Transverse colon (tissue), 4 donors: ENCODE measurements around the gene TM2D1.

Source experiments
- POLR2A ChIP-seq: fragments of 450-650 bp; IDR thresholded peaks from one replicate; pipeline ENCODE4 v1.6.1; 2016; ENCODE audit warnings: antibody characterized with exemption, mild to moderate bottlenecking, moderate library complexity
- POLR2AphosphoS5 ChIP-seq, 3 donors: sonication (generic); formaldehyde crosslinking; IDR thresholded peaks; one replicate each; pipeline ENCODE4 v1.6.1; 2016; ENCODE audit warnings: antibody characterized with exemption in 3 of 3
- TF ChIP-seq, protein P1 (sequence below), 5 experiments: fragments of 200-600 bp in 3 of 5; fragments of 450-650 bp in 2 of 5; sonication (generic) in 3 of 5; IDR thresholded peaks; 1 replicate in 2 of 5; 2 replicates in 3 of 5; pipeline ENCODE4 v1.5.1; 2016 to 2017; ENCODE audit warnings: antibody characterized with exemption in 5 of 5, inconsistent platforms in 3 of 5, mild to moderate bottlenecking in 2 of 5, moderate library complexity in 1 of 5

DNA sequence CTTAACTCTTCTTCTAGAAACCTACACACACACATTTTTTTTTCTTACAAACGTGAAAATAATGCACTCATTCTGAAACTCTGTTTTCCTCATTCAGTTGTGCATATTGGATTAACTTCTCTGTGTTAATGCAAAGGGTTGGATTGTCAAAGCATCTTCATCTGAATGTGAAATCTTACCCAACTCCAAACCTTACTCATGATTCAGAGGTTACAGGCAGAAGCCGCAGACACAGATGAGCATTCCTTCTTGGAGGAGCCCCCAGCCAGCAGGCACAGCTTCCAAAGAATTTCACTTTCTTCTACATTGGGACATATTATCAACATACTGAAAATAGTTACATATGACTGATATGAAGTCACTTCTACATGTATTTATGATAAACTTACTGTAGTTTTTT, 33.0 kb upstream of the TM2D1 start:
- TF ChIP-seq POLR2AphosphoS5 (IDR thresholded peaks at IDR 0.05) (no peak), POLR2A (no peak)
- TF ChIP-seq, protein P1, sequence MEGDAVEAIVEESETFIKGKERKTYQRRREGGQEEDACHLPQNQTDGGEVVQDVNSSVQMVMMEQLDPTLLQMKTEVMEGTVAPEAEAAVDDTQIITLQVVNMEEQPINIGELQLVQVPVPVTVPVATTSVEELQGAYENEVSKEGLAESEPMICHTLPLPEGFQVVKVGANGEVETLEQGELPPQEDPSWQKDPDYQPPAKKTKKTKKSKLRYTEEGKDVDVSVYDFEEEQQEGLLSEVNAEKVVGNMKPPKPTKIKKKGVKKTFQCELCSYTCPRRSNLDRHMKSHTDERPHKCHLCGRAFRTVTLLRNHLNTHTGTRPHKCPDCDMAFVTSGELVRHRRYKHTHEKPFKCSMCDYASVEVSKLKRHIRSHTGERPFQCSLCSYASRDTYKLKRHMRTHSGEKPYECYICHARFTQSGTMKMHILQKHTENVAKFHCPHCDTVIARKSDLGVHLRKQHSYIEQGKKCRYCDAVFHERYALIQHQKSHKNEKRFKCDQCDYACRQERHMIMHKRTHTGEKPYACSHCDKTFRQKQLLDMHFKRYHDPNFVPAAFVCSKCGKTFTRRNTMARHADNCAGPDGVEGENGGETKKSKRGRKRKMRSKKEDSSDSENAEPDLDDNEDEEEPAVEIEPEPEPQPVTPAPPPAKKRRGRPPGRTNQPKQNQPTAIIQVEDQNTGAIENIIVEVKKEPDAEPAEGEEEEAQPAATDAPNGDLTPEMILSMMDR (IDR thresholded peaks at IDR 0.05), result no peak
